ENCODE measurements around the gene CUBN.

- no peak for TF ChIP-seq EZH2 (IDR thresholded peaks at IDR 0.05)
- no peak for TF ChIP-seq POLR2AphosphoS5 (IDR thresholded peaks at IDR 0.05; ENCODE audit: borderline replicate concordance, low read depth, low read length)
- no peak for TF ChIP-seq FOXP2 (optimal IDR thresholded peaks at IDR 0.05; ENCODE audit: control extremely low read depth, extremely low read length, insufficient read depth)
Observed at GRCh38 chr10:16822027-16822426, 307.6 kb downstream of the CUBN start.

All from SK-N-MC (cell line).